GM19395 (cell line): Measurements from ENCODE around the gene UQCC2.

ENCODE experiments used
- ATAC-seq: cut with Tn5 transposase; IDR thresholded peaks from one replicate; pipeline ENCODE4 v1.9.1; 2021; ENCODE audit warnings: mild to moderate bottlenecking, moderate library complexity; ENCODE audit not compliant: unreplicated experiment

UQCC2 gene

DNA sequence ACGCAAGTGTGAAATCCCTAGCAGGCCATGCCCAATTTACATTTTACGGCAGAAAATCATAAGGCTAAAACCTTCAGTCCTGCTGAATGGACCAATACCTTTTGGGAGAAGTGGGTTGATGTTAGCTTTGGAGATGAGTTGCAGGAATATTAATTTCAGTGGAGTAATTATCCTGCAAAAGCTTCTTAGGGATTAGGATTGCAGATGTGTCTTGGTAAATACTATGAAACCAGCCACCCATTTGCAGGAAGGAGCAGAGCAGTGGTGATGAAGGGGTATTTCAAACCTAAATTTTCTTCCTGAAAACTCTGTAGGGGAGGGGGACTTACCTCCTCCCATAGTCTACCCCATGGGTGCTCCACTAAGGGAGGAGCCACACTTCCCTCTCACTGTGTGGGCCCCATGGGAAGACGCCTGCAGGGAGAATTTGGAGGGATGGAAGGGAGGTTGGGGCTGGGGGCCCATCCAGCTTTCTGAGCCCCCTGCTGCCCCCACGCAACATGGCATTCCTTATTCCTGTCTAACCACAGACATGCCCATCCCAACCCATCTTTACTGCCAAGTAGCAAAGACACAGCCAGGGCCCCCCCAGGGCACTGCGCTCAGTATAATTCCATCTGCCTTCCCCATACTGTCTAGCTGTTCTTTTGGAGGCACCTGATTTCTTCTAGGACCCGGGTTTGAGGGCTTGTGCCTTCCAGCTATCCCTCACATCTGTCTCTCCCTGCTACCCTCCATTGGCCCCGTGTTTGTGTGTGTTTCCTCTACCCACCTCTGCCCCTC lies 14.6 kb upstream of the UQCC2 start:
- ATAC-seq: no peak

GRCh38 chr6:33725222-33725621 lies 13.7 kb upstream of the UQCC2 start:
- no peak for ATAC-seq

GRCh38 chr6:33724102-33725023 lies 12.9 kb upstream of the UQCC2 start:
- ATAC-seq: no peak

DNA sequence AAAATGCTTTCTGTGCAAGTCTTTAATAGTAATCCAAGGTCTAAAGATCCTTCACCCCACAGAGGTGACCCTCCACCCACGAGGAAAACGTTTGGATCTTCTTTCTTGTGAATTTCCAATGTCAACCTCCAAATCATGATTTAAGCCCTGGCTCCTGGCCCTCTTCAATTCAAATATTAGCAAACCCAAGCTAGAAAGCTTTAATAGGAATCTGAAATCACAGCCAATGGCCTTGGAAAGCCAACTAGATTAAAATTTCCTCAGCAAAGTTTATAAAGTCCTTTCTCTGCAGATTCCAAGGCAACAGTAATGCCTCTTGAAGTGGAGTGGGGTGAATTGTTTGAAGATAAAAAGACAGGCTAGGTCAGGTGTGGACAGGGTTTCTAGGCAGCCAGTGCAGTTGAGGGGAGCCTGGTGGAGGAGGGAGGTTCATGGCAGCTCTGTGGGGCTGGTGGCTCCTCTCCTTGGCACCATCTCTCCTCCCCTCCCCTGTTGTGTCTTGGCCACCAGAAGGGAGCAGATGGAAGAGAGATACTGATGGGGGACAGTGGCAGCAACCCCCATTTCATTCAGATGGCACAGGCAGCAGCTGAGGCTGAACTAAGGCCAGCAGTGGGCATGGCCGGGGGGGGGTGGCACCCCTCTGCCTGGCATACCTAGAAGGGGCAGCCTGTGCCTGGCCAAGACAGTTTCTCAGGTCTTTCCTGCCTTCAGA lies 12.0 kb upstream of the UQCC2 start:
- no peak for ATAC-seq

GRCh38 chr6:33722103-33722623 lies 10.7 kb upstream of the UQCC2 start:
- no peak for ATAC-seq

GRCh38 chr6:33721508-33721907 lies 10.0 kb upstream of the UQCC2 start:
- ATAC-seq: no peak

DNA sequence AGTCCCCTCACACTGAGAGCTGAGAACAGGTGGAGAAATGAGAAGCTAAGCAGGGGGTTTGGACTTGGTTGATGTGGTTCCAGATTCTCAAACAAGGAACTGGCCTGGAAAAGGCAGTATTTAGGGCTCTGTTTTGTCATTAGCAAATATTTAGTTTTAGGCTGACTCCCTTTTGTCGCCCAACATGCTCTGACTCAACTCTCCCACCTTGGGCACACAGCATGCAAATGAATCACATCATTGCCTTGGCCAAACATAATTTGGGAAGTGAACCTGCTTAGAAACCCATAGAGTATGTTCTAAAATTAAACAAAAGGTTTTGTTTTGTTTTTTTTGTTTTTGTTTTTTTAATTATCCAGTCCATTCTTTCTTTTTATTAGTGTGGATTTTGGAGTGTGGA lies 9.5 kb upstream of the UQCC2 start:
- no peak for ATAC-seq

DNA sequence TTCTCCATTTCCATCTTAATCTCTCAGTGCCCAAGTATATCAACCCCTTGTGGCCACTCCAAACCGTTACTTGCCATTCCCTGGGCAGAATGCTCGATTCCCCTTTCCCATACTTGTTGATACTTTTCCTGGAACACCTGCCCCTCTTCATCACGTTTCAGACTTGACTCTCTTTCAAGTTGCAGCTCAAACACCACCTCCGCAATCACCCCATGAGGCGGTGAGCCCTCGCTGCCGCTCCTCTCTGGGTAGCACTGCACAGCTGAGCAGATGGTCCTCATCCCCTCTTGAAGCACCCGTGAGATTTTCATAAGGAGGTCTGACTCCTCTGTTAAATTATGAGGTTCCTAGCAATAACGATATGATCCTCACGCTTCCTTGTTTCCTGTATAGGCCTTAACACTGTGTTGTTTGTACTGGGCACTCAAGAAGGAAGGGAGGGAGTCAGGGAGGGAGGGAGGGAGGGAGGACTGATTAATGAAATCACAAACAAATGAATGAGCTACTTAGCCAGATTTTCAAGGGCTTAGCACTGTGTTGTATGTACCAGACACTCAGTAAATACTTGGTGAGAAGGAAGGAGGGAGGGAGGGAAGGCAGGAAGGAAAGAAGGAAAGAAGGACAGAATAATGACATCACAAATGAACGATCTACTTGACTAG lies 8.0 kb upstream of the UQCC2 start:
- no peak for ATAC-seq

DNA sequence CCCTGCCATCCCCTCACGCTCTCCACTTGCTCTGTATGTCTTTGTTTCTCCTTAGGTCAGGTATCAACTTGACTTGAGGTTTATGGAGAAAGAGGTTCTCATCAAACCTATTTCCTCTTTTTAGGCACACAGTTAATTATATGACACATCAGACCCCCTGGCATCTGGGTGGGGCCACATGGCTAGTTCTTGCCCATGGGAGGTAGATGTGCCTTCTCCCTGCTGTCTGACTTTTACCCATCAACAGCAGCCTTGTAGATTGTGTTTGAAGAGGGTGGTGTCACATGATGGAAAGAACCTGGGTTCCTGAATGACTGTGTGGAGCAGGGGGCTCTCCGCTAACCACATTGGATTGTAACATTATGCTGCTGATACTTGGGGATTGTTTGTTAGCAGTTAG lies 7.2 kb upstream of the UQCC2 start:
- ATAC-seq: no peak

DNA sequence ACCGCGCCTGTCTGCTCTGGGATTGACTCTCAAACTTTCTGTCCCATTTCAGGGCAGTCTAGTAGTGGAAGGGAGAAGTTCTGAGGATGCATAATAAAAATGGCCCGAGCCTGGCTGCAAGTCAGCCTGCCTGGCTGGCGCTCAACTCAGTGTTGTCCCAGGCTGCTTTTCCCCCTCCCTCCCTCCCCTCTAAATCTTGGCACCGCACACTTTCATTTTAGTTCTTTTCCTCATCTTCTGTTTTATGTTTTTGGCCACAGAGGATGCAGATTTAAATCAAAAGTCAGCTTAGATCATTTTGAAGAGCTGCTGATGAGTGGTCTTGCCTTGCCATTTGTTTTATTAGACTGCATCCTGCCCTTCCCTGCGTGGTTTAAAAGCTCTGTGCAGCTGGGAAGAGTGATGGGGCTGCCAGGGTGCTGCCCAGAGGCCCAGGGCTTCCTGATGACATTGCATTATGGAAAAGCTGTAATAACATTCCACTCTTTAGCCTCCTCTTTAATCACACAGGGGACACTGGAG lies 6.5 kb upstream of the UQCC2 start:
- no peak for ATAC-seq

DNA sequence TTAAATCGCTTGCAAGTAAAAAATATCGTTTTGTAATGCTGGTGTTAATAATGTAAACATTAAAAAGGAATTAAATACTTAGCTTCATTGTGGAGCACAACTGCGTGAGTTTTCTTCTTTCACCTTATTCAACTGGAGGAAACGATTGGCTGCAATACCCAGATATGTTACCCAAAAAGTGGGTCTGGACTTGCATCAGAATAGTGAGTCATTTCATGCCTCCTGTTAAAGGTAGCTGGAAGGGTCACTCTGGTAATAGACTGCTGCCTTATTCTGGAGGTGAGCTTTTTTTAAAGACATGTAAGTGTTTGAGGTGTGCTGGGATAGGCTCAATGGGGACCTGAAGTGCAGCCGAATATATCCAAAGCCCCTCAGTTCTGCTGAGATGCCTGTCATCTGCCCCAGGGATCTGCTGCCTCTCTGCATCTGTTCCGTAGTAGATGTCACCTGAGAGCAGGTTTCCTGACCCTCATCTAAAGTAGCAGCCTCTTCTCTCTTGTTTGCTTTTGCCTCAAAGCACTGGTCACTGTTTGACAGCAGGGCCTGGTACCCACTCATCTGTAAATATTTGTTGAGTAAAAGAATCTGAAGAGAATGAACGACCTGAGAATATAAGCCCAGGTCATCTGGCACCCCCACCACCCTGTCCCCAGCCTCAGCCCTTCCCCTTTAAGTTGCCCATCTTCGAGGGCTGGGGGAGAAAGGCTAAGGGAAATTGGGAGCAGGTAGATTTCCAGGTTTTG lies 5.6 kb upstream of the UQCC2 start:
- ATAC-seq: no peak

GRCh38 chr6:33716379-33716778 lies 4.9 kb upstream of the UQCC2 start:
- no peak for ATAC-seq

GRCh38 chr6:33714385-33715040 lies 3.0 kb upstream of the UQCC2 start:
- no peak for ATAC-seq

GRCh38 chr6:33713786-33714185 lies 2.3 kb upstream of the UQCC2 start:
- ATAC-seq: no peak

- no peak for ATAC-seq
Measured at GRCh38 chr6:33712914-33713313, 1.4 kb upstream of the UQCC2 start.

DNA sequence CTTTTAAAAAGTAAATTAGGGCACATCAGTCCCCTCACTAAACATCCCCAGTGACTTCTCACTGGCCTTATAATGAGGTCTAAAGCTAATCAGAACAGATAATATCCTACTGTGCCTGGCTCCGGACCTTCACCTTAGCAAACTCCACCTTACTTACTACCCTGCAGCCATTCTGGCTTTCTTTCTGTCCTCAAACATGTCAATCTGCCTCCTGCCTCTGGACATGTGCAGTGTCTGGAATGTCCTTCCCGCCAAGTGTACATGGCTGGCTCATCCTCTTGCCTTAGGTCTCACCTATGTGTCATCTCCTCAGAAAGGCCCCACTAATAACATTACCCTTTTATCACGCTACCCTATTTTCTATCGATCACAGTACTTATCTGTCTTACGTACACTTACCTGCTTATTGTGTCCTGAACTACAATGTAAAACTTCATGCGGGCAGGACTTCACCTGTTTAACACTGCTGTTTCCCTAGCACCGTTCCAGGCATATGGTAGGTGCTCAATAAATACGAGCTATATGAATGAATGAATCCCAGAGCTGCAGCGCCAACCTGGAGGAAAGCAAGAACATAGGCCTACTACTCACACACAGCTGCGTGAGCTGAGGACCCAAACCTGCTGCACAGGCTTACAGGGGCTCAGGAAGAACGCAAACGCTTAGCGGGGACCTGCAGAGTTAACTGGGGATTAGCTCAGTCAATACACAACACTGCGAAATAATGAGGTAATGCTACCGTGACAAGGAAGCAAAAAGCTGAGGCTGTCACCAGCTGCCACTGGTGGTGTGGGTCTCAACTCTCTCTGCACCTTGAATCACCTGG lies 991 bp downstream of the UQCC2 start:
- no peak for ATAC-seq

DNA sequence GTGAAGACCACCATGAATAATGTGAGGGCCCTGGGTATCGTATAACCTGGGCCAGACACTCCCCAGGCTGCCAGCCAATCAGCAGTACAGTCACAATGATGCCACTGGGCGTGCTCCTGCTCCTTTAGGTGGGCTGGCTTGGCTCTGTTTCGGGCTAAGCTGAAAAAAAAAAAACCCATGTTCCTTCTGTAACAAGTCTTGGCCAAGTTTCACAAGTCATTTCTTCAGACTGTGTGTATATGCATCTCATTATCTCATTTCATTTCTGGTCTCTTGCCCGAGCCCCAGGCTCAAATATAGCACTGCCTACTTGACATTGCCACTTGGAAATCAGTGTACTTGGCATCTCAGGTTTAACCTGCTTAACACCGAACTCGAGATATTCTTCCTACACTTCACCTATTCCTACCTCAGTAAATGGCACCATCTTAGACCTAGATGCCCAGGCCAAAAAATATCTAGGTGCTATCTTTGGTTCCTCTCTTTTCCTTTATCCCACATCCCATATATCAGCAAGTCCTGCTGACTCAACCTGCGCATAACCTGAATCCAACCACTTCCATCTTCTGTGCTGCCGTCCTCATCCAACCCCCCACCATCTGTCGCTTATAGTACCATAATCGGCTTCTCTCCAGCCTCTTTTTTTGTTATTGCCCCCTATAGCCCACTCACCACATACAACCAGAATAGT lies 1.8 kb downstream of the UQCC2 start:
- no peak for ATAC-seq
